Coronary artery (tissue), 2 donors: ENCODE measurements around the gene LRRC56.

Experiments used
- DNase-seq: peaks from one replicate; pipeline ENCODE4 v3.0.0-alpha.2; 2017; ENCODE audit warnings: low spot score
- H3K27ac ChIP-seq, 2 donors: fragments of 200-600 bp; sonication (generic); one replicate each; pipeline ENCODE4 v1.5.1; 2016 to 2019
- H3K4me3 ChIP-seq: fragments of 200-600 bp; sonication (generic); 2 replicates; pipeline ENCODE4 v1.5.1; 2016; ENCODE audit warnings: mild to moderate bottlenecking, moderate library complexity
- CTCF ChIP-seq: fragments of 200-600 bp; sonication (generic); IDR thresholded peaks from one replicate; pipeline ENCODE4 v1.5.1; 2019; ENCODE audit warnings: antibody characterized with exemption

The LRRC56 gene

DNA sequence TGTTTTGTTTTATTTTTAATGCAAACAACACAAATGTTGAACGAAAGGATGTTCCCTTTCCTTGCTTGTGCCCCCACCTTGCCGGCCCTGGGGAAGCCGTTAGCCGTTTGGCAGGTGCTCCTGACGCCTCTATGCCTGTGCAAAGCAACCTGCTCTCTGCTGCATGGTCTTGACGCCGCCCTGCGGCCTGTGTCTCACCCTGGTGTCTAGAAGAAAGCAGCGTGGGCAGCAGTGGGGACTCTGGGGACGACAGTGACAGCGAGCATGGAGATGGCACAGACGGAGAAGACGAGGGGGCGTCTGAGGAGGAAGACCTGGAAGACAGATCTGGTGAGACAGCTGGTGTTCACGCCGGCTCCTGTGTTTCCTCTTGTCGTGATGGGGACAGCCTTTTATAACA is 44.4 kb downstream of the LRRC56 start:
- TF ChIP-seq CTCF = no peak
- no peak for DNase-seq
- Histone ChIP-seq H3K27ac (no peak overlapping the region), H3K4me3 (no peak overlapping the region)

DNA sequence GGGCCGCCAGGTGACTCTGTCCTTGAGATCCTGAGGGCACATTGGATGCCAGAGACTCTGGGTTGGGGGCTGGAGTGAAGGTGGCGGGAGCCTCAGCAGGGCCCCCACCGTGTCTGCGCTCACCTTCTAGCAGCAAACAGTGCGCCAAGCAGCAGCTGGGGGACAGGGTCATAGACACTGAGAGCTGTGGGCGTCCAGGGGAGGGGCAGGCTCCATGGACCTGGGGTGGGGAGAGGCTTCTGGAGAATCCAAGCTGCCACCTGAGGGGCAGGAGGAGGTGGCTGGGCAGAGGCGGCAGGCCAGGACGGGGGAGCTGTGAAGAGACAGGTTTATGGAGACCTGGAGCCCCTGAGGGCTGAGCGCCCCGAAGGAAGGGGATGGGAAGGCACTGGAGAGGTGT is 47.0 kb downstream of the LRRC56 start:
- no peak for DNase-seq
- no peak for TF ChIP-seq CTCF
- Histone ChIP-seq H3K4me3 (no peak overlapping the region), H3K27ac (no peak overlapping the region)

GRCh38 chr11:586376-587316 is 49.3 kb downstream of the LRRC56 start:
- no peak for TF ChIP-seq CTCF
- no peak for DNase-seq
- H3K27ac ChIP-seq = no peak overlapping the region
- H3K4me3 ChIP-seq = no peak overlapping the region

- no peak for DNase-seq
- Histone ChIP-seq H3K4me3 (no peak overlapping the region), H3K27ac (no peak overlapping the region)
- no peak for TF ChIP-seq CTCF
Measured at GRCh38 chr11:587546-587945, 50.2 kb downstream of the LRRC56 start.

DNA sequence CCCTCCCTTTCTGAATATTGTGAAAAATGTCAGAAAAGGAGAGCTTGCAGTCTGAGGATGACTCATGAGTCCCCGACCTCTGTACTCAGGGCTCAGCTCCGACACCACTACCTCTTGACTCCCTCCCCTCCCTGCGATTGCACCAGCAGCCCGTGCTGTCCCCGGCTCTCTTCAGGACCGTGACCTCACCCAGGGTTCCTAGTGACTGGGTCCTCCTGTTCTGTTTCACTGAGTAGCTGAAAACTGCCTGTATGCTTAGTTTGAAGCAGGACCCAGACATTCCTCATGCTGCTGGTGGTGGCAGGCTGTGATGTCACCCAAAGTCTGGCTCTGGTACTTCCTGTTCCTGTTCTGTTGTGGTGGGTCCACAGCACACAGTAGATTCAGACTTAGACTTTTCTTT is 50.7 kb downstream of the LRRC56 start:
- H3K4me3 ChIP-seq = no peak overlapping the region
- H3K27ac ChIP-seq = no peak overlapping the region
- DNase-seq = no peak
- no peak for TF ChIP-seq CTCF

DNA sequence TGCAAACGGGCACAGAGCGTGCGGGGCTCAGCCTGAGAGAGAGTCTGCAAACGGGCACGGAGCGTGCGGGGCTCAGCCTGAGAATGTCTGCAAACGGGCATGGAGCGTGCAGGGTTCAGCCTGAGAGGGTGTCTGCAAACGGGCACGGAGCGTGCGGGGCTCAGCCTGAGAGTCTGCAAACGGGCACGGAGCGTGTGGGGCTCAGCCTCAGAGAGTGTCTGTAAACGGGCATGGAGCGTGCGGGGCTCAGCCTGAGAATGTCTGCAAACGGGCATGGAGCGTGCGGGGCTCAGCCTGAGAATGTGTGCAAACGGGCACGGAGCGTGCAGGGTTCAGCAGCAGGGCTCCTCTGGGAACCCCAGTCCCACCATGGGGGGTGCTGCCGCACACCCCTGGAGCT is 52.5 kb downstream of the LRRC56 start:
- no peak for TF ChIP-seq CTCF
- Histone ChIP-seq H3K4me3 (no peak overlapping the region), H3K27ac (no peak overlapping the region)
- DNase-seq = no peak

GRCh38 chr11:590997-591396 is 53.7 kb downstream of the LRRC56 start:
- H3K27ac ChIP-seq = no peak overlapping the region
- no peak for DNase-seq
- TF ChIP-seq CTCF = no peak
- H3K4me3 ChIP-seq = no peak overlapping the region
